Measurements from ENCODE around the gene KRT39.

DNA sequence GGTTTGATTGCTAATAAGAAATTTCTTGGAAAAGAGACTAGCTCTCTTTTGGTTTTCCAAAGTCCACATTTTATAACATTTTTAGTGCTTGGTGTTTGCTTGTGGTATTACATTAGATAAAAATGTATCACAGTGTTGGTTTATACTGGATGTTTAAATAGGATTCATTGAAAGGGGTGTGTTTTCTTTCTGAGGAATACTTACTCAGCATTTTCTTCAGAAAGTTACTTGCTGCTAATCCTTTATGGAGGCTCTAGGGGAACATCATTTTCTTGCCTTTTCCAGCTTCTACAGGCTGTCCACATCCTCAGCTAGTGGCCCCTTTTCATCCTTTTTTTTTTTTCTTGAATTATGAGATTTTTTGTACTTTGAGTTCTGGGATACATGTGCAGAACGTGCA lies 834 bp upstream of the KRT39 start:
- TF ChIP-seq, protein P1, sequence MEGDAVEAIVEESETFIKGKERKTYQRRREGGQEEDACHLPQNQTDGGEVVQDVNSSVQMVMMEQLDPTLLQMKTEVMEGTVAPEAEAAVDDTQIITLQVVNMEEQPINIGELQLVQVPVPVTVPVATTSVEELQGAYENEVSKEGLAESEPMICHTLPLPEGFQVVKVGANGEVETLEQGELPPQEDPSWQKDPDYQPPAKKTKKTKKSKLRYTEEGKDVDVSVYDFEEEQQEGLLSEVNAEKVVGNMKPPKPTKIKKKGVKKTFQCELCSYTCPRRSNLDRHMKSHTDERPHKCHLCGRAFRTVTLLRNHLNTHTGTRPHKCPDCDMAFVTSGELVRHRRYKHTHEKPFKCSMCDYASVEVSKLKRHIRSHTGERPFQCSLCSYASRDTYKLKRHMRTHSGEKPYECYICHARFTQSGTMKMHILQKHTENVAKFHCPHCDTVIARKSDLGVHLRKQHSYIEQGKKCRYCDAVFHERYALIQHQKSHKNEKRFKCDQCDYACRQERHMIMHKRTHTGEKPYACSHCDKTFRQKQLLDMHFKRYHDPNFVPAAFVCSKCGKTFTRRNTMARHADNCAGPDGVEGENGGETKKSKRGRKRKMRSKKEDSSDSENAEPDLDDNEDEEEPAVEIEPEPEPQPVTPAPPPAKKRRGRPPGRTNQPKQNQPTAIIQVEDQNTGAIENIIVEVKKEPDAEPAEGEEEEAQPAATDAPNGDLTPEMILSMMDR (IDR thresholded peaks at IDR 0.05), result no peak
- no peak for TF ChIP-seq POLR2A (IDR thresholded peaks at IDR 0.05)

Measured in body of pancreas (tissue), 4 donors.